Keratinocyte (primary cell): ENCODE measurements around the gene GABRB1. TPM values are rescaled to one million over a fixed set of nuclear protein-coding genes. Genes with fewer than 3 reads are reported as not detected.

ENCODE experiments used
- DNase-seq: peaks from one replicate; pipeline ENCODE4 v3.0.0-alpha.2; 2011; ENCODE audit warnings: low read depth, missing footprints, low spot score
- FAIRE-seq: peaks from 2 replicates; lab custom pipeline; 2011; peaks lifted over from hg19 to GRCh38; lab: Jason Lieb, UNC
- H2AFZ ChIP-seq: 2 replicates; pipeline ENCODE4 v1.6.0; 2012; ENCODE audit warnings: low read length, control low read depth, inconsistent platforms; ENCODE audit not compliant: control insufficient read depth
- H3K27ac ChIP-seq: 2 replicates; pipeline ENCODE4 v1.5.1; 2011; ENCODE audit warnings: low read length; ENCODE audit not compliant: control insufficient read depth, insufficient read depth
- H3K27me3 ChIP-seq: 3 replicates; pipeline ENCODE4 v1.6.0; 2011; ENCODE audit warnings: low read length; ENCODE audit not compliant: control insufficient read depth, insufficient read depth; ENCODE audit errors: extremely low read depth
- H3K36me3 ChIP-seq, 2 experiments: 2 replicates in 1 of 2; 3 replicates in 1 of 2; pipeline ENCODE4 v1.5.1; 2011; ENCODE audit warnings: low read length in 2 of 2, mild to moderate bottlenecking in 1 of 2; ENCODE audit not compliant: control insufficient read depth in 2 of 2, insufficient read depth in 2 of 2; ENCODE audit errors: extremely low read depth in 1 of 2
- H3K4me1 ChIP-seq: 3 replicates; pipeline ENCODE4 v1.5.1; 2011; ENCODE audit warnings: low read length; ENCODE audit not compliant: control insufficient read depth, insufficient read depth; ENCODE audit errors: extremely low read depth
- H3K4me2 ChIP-seq: 3 replicates; pipeline ENCODE4 v1.6.0; 2011; ENCODE audit warnings: low read depth, low read length; ENCODE audit not compliant: control insufficient read depth, insufficient read depth; ENCODE audit errors: extremely low read depth
- H3K4me3 ChIP-seq, 3 experiments: fragments of 200-600 bp in 1 of 3; sonication (generic) in 1 of 3; 2 replicates in 2 of 3; 3 replicates in 1 of 3; pipeline ENCODE4 v1.5.1; 2011 to 2016; ENCODE audit warnings: low read length in 3 of 3, mild to moderate bottlenecking in 3 of 3, control low read depth in 2 of 3, inconsistent platforms in 1 of 3, low read depth in 1 of 3, mixed read lengths in 1 of 3, mixed run types in 1 of 3, moderate library complexity in 1 of 3; ENCODE audit not compliant: control insufficient read depth in 2 of 3, insufficient read depth in 2 of 3; ENCODE audit errors: extremely low read depth in 1 of 3
- H3K79me2 ChIP-seq: 2 replicates; pipeline ENCODE4 v1.6.0; 2012; ENCODE audit warnings: low read length; ENCODE audit not compliant: control insufficient read depth, insufficient read depth
- H3K9ac ChIP-seq: 3 replicates; pipeline ENCODE4 v1.6.0; 2011; ENCODE audit warnings: low read length; ENCODE audit not compliant: control insufficient read depth, insufficient read depth; ENCODE audit errors: extremely low read depth
- H3K9me1 ChIP-seq: 3 replicates; pipeline ENCODE4 v1.6.0; 2011; ENCODE audit warnings: low read length; ENCODE audit not compliant: control insufficient read depth, insufficient read depth; ENCODE audit errors: extremely low read depth
- H3K9me3 ChIP-seq: 2 replicates; pipeline ENCODE4 v1.5.1; 2012; ENCODE audit warnings: low read depth, low read length; ENCODE audit not compliant: control insufficient read depth
- H4K20me1 ChIP-seq: 3 replicates; pipeline ENCODE4 v1.6.0; 2011; ENCODE audit warnings: low read length; ENCODE audit not compliant: control insufficient read depth, insufficient read depth; ENCODE audit errors: extremely low read depth
- EZH2 ChIP-seq: IDR thresholded peaks from one replicate; pipeline ENCODE4 v1.6.1; 2012; ENCODE audit warnings: inconsistent platforms, mild to moderate bottlenecking, low read length, moderate library complexity
- dilution Hi-C: fragments of 300-500 bp; cut with MboI; formaldehyde crosslinking; loops from one replicate; pipeline ENCODE4 v1.7.0; 2020; ENCODE audit warnings: low sequenced_read_pairs; ENCODE audit not compliant: extremely low pct_ligation_motif_present
- polyA plus RNA-seq, 5 experiments: library from polyadenylated mRNA; depleted of rRNA in 3 of 5; stranded (reverse) in 3 of 5; stranded (forward) in 1 of 5; unstranded in 1 of 5; fragments of >200 nt; gene quantifications; 1 replicate in 1 of 5; 2 replicates in 3 of 5; 3 replicates in 1 of 5; pipeline versions ENCODE4 v1.2.1 to v1.2.3, GENCODE V29; 2011 to 2012; ENCODE audit warnings: missing spikeins in 2 of 5, low read depth in 1 of 5, low replicate concordance in 1 of 5
- TF ChIP-seq, protein P1 (sequence below), 3 experiments: IDR thresholded peaks in 1 of 3; conservative IDR thresholded peaks in 1 of 3; optimal IDR thresholded peaks in 1 of 3; 2 replicates in 2 of 3; 3 replicates in 1 of 3; pipeline versions ENCODE3 to v1.5.1; 2011; ENCODE audit warnings: low read length in 3 of 3, mild to moderate bottlenecking in 3 of 3, moderate library complexity in 2 of 3, control low read depth in 1 of 3, inconsistent platforms in 1 of 3; ENCODE audit not compliant: insufficient read depth in 2 of 3; ENCODE audit errors: extremely low read depth in 1 of 3

Gene GABRB1
- polyA plus RNA-seq, 1 donor (not counting 4 experiments of a cell fraction or from before 2014, with no cell fraction given), result not detected

DNA sequence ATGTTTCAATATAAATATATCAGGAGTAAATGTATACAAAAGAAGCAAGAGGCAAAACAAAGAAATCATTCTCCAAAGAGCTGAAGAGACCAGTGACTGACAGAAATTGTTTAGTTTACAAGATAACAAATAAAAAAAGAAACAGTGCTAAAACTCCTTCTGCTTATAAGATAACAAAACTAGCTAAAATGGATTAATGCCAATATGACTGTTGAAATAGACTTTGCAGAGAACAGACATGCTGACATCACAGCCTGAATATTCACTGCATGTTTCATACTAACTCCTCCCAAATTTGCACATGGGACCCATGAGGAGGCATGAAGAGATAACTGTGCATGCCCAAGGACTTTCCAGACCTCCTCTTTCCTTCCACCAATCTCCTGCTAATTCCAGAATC, 31.8 kb upstream of the GABRB1 start:
- FAIRE-seq (no peak), DNase-seq (no peak)
- Histone ChIP-seq H3K9ac (no peak overlapping the region), H3K4me3 (no peak overlapping the region), H3K27me3 (peaks cover 4% of the 10 kb centered on the region), H3K9me1 (no peaks in the 10 kb centered on the region), H4K20me1 (no peaks in the 10 kb centered on the region), H3K27ac (no peak overlapping the region), H3K36me3 (no peaks in the 10 kb centered on the region), H2AFZ (no peak overlapping the region), H3K4me1 (no peaks in the 10 kb centered on the region), H3K9me3 (no peaks in the 10 kb centered on the region), H3K4me2 (no peak overlapping the region), H3K79me2 (no peaks in the 10 kb centered on the region)
- dilution Hi-C loops, result no loop called here
- TF ChIP-seq, protein P1, sequence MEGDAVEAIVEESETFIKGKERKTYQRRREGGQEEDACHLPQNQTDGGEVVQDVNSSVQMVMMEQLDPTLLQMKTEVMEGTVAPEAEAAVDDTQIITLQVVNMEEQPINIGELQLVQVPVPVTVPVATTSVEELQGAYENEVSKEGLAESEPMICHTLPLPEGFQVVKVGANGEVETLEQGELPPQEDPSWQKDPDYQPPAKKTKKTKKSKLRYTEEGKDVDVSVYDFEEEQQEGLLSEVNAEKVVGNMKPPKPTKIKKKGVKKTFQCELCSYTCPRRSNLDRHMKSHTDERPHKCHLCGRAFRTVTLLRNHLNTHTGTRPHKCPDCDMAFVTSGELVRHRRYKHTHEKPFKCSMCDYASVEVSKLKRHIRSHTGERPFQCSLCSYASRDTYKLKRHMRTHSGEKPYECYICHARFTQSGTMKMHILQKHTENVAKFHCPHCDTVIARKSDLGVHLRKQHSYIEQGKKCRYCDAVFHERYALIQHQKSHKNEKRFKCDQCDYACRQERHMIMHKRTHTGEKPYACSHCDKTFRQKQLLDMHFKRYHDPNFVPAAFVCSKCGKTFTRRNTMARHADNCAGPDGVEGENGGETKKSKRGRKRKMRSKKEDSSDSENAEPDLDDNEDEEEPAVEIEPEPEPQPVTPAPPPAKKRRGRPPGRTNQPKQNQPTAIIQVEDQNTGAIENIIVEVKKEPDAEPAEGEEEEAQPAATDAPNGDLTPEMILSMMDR (optimal IDR thresholded peaks at IDR 0.05 in 1 of 3, IDR thresholded peaks at IDR 0.05 in 1 of 3, conservative IDR thresholded peaks at IDR 0.05 in 1 of 3; ENCODE audit: extremely low read depth in 1 of 3, insufficient read depth in 2 of 3, low read length in 3 of 3), result no peak
- no peak for TF ChIP-seq EZH2

DNA sequence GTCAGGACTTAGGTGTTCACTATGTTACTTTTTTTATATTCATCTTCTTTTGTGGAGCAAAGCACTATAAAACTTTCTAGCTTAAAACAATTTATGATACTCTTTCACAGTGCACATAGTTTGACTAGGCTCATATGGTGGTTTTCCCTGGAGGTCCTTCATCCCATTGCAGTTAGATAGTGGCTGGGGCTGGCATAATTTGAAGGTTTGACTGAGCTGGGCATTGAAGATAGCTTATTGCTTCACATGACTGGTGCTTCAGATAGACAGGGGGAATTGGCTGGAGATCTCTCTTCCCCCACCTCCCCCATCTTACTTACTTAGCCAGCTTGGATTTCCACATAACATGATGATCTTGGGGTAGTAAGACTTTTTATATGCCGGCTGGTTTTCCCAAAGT, 31.0 kb upstream of the GABRB1 start:
- Histone ChIP-seq H3K9me1 (no peaks in the 10 kb centered on the region), H3K36me3 (no peaks in the 10 kb centered on the region), H3K27me3 (no peaks in the 10 kb centered on the region), H3K79me2 (no peaks in the 10 kb centered on the region), H4K20me1 (no peaks in the 10 kb centered on the region), H3K4me2 (no peak overlapping the region), H3K27ac (no peak overlapping the region), H3K4me3 (no peak overlapping the region), H3K9ac (no peak overlapping the region), H2AFZ (no peak overlapping the region), H3K9me3 (no peaks in the 10 kb centered on the region), H3K4me1 (no peaks in the 10 kb centered on the region)
- FAIRE-seq, result no peak
- dilution Hi-C loops, result no loop called here
- DNase-seq, result no peak
- no peak for TF ChIP-seq EZH2
- TF ChIP-seq, protein P1 (optimal IDR thresholded peaks at IDR 0.05 in 1 of 3, IDR thresholded peaks at IDR 0.05 in 1 of 3, conservative IDR thresholded peaks at IDR 0.05 in 1 of 3; ENCODE audit: extremely low read depth in 1 of 3, insufficient read depth in 2 of 3, low read length in 3 of 3), result no peak
